ENCODE data around the gene CDH8.
"Not testable (repeated sequence)": the region's sequence is repeated elsewhere in the genome, so short reads cannot be mapped to it uniquely, and the experiment has no call there.

Gene CDH8

GRCh38 chr16:61823326-61823725, 212.9 kb downstream of the CDH8 start:
- no peak overlapping the region for H3K9ac ChIP-seq (ENCODE audit: low read depth, low read length)
- no peaks in the 10 kb centered on the region for H3K9me3 ChIP-seq (ENCODE audit: control insufficient read depth, insufficient read depth, low read length)
- no peaks in the 10 kb centered on the region for H3K36me3 ChIP-seq (ENCODE audit: insufficient read depth, low read length)
- H3K4me1 ChIP-seq (ENCODE audit: insufficient read depth, low read length), result no peaks in the 10 kb centered on the region

GRCh38 chr16:61820820-61821219, 215.4 kb downstream of the CDH8 start:
- H3K9ac ChIP-seq (ENCODE audit: low read depth, low read length), result no peak overlapping the region
- H3K36me3 ChIP-seq (ENCODE audit: insufficient read depth, low read length), result no peaks in the 10 kb centered on the region
- H3K9me3 ChIP-seq (ENCODE audit: control insufficient read depth, insufficient read depth, low read length), result no peaks in the 10 kb centered on the region
- no peaks in the 10 kb centered on the region for H3K4me1 ChIP-seq (ENCODE audit: insufficient read depth, low read length)

GRCh38 chr16:61820398-61820797, 215.8 kb downstream of the CDH8 start:
- H3K9me3 ChIP-seq (ENCODE audit: control insufficient read depth, insufficient read depth, low read length), result no peaks in the 10 kb centered on the region
- H3K9ac ChIP-seq (ENCODE audit: low read depth, low read length), result no peak overlapping the region
- H3K36me3 ChIP-seq (ENCODE audit: insufficient read depth, low read length), result no peaks in the 10 kb centered on the region
- H3K4me1 ChIP-seq (ENCODE audit: insufficient read depth, low read length), result no peaks in the 10 kb centered on the region

GRCh38 chr16:61818850-61819249, 217.4 kb downstream of the CDH8 start:
- H3K9ac ChIP-seq (ENCODE audit: low read depth, low read length), result no peak overlapping the region
- H3K4me1 ChIP-seq (ENCODE audit: insufficient read depth, low read length), result no peaks in the 10 kb centered on the region; the same call in 1 of the 2 replicates
- no peaks in the 10 kb centered on the region for H3K36me3 ChIP-seq (ENCODE audit: insufficient read depth, low read length)
- no peaks in the 10 kb centered on the region for H3K9me3 ChIP-seq (ENCODE audit: control insufficient read depth, insufficient read depth, low read length)

- H3K36me3 ChIP-seq (ENCODE audit: insufficient read depth, low read length), result no peaks in the 10 kb centered on the region
- no peaks in the 10 kb centered on the region for H3K9me3 ChIP-seq (ENCODE audit: control insufficient read depth, insufficient read depth, low read length)
- H3K4me1 ChIP-seq (ENCODE audit: insufficient read depth, low read length), result peaks cover 1% of the 10 kb centered on the region; the same call in 1 of the 2 replicates
- H3K9ac ChIP-seq (ENCODE audit: low read depth, low read length), result no peak overlapping the region
Measured at GRCh38 chr16:61817583-61818278, 218.5 kb downstream of the CDH8 start.

GRCh38 chr16:61814726-61815347, 221.4 kb downstream of the CDH8 start:
- peaks cover 12% of the 10 kb centered on the region; the same call in 1 of the 2 replicates for H3K4me1 ChIP-seq (ENCODE audit: insufficient read depth, low read length)
- no peak overlapping the region; the same call in 1 of the 2 replicates for H3K9ac ChIP-seq (ENCODE audit: low read depth, low read length)
- no peaks in the 10 kb centered on the region for H3K9me3 ChIP-seq (ENCODE audit: control insufficient read depth, insufficient read depth, low read length)
- no peaks in the 10 kb centered on the region for H3K36me3 ChIP-seq (ENCODE audit: insufficient read depth, low read length)

- H3K36me3 ChIP-seq (ENCODE audit: insufficient read depth, low read length), result no peaks in the 10 kb centered on the region
- peaks cover 12% of the 10 kb centered on the region; the same call in 1 of the 2 replicates for H3K4me1 ChIP-seq (ENCODE audit: insufficient read depth, low read length)
- H3K9me3 ChIP-seq (ENCODE audit: control insufficient read depth, insufficient read depth, low read length), result no peaks in the 10 kb centered on the region
- H3K9ac ChIP-seq (ENCODE audit: low read depth, low read length), result no peak overlapping the region
Measured at GRCh38 chr16:61813339-61813738, 222.9 kb downstream of the CDH8 start.

GRCh38 chr16:61812251-61812650, 224.0 kb downstream of the CDH8 start:
- Histone ChIP-seq H3K9me3 (ENCODE audit: control insufficient read depth, insufficient read depth, low read length) (no peaks in the 10 kb centered on the region), H3K9ac (ENCODE audit: low read depth, low read length) (no peak overlapping the region), H3K36me3 (ENCODE audit: insufficient read depth, low read length) (no peaks in the 10 kb centered on the region), H3K4me1 (ENCODE audit: insufficient read depth, low read length) (peaks cover 12% of the 10 kb centered on the region; the same call in 1 of the 2 replicates)

- Histone ChIP-seq H3K4me1 (ENCODE audit: insufficient read depth, low read length) (peaks cover 8% of the 10 kb centered on the region; the same call in 1 of the 2 replicates), H3K36me3 (ENCODE audit: insufficient read depth, low read length) (no peaks in the 10 kb centered on the region), H3K9me3 (ENCODE audit: control insufficient read depth, insufficient read depth, low read length) (no peaks in the 10 kb centered on the region), H3K9ac (ENCODE audit: low read depth, low read length) (no peak overlapping the region)
Measured at GRCh38 chr16:61807551-61807950, 228.7 kb downstream of the CDH8 start.

GRCh38 chr16:61801217-61801616, 235.0 kb downstream of the CDH8 start:
- not testable (repeated sequence) for H3K4me1 ChIP-seq (ENCODE audit: insufficient read depth, low read length); H3K9me3 ChIP-seq (ENCODE audit: control insufficient read depth, insufficient read depth, low read length); H3K36me3 ChIP-seq (ENCODE audit: insufficient read depth, low read length)
- peak overlapping the region; percentile 31; the same call in 1 of the 2 replicates for H3K9ac ChIP-seq (ENCODE audit: low read depth, low read length)

- Histone ChIP-seq H3K9me3 (ENCODE audit: control insufficient read depth, insufficient read depth, low read length) (no peaks in the 10 kb centered on the region), H3K9ac (ENCODE audit: low read depth, low read length) (no peak overlapping the region), H3K4me1 (ENCODE audit: insufficient read depth, low read length) (no peaks in the 10 kb centered on the region), H3K36me3 (ENCODE audit: insufficient read depth, low read length) (no peaks in the 10 kb centered on the region)
Measured at GRCh38 chr16:61798741-61799140, 237.5 kb downstream of the CDH8 start.

- Histone ChIP-seq H3K36me3 (ENCODE audit: insufficient read depth, low read length) (no peaks in the 10 kb centered on the region), H3K4me1 (ENCODE audit: insufficient read depth, low read length) (no peaks in the 10 kb centered on the region), H3K9me3 (ENCODE audit: control insufficient read depth, insufficient read depth, low read length) (no peaks in the 10 kb centered on the region), H3K9ac (ENCODE audit: low read depth, low read length) (no peak overlapping the region)
Measured at GRCh38 chr16:61797961-61798507, 238.2 kb downstream of the CDH8 start.

GRCh38 chr16:61797296-61797795, 238.9 kb downstream of the CDH8 start:
- no peaks in the 10 kb centered on the region for H3K4me1 ChIP-seq (ENCODE audit: insufficient read depth, low read length)
- H3K9me3 ChIP-seq (ENCODE audit: control insufficient read depth, insufficient read depth, low read length), result no peaks in the 10 kb centered on the region
- H3K36me3 ChIP-seq (ENCODE audit: insufficient read depth, low read length), result no peaks in the 10 kb centered on the region
- H3K9ac ChIP-seq (ENCODE audit: low read depth, low read length), result no peak overlapping the region

GRCh38 chr16:61792194-61792909, 243.9 kb downstream of the CDH8 start:
- no peaks in the 10 kb centered on the region for H3K9me3 ChIP-seq (ENCODE audit: control insufficient read depth, insufficient read depth, low read length)
- no peaks in the 10 kb centered on the region for H3K36me3 ChIP-seq (ENCODE audit: insufficient read depth, low read length)
- no peak overlapping the region for H3K9ac ChIP-seq (ENCODE audit: low read depth, low read length)
- no peaks in the 10 kb centered on the region for H3K4me1 ChIP-seq (ENCODE audit: insufficient read depth, low read length)

All from ES-I3 (cell line).